GM13977 (cell line): ENCODE data around the gene ITM2C.

ENCODE experiments used
- DNase-seq: peaks from one replicate; pipeline ENCODE4 v3.0.0; 2012; ENCODE audit warnings: low spot score
- CTCF ChIP-seq: IDR thresholded peaks from 2 replicates; pipeline ENCODE4 v1.5.1; 2012; ENCODE audit warnings: mild to moderate bottlenecking, control low read depth; ENCODE audit not compliant: insufficient read depth; ENCODE audit errors: extremely low read depth, missing control alignments
- in situ Hi-C: fragments of 300-500 bp; cut with MboI; formaldehyde crosslinking; loops from one replicate; pipeline ENCODE4 v1.12.0; 2022; ENCODE audit warnings: low sequenced_read_pairs, low pct_unique_long_range_greater_than_20kb, mixed read lengths, inconsistent platforms; ENCODE audit not compliant: unreplicated experiment

Gene ITM2C

GRCh38 chr2:230891064-230891463 lies 26.3 kb downstream of the ITM2C start:
- in situ Hi-C loops: no loop called here
- no peak for TF ChIP-seq CTCF
- no peak for DNase-seq

GRCh38 chr2:230891509-230891908 lies 26.8 kb downstream of the ITM2C start:
- in situ Hi-C loops: no loop called here
- TF ChIP-seq CTCF: no peak
- DNase-seq: no peak

- TF ChIP-seq CTCF: no peak
- peak; percentile 43 for DNase-seq
- in situ Hi-C loops: no loop called here
These were observed 28.6 kb downstream of the ITM2C start for GRCh38 chr2:230893338-230893737.

GRCh38 chr2:230893841-230894781 lies 29.4 kb downstream of the ITM2C start:
- peak; percentile 49 for DNase-seq
- in situ Hi-C loops: no loop called here
- TF ChIP-seq CTCF: no peak

GRCh38 chr2:230895536-230896345 lies 31.0 kb downstream of the ITM2C start:
- TF ChIP-seq CTCF: no peak
- DNase-seq: no peak
- in situ Hi-C loops: no loop called here

GRCh38 chr2:230896346-230897115 lies 31.8 kb downstream of the ITM2C start:
- no peak for TF ChIP-seq CTCF
- no peak for DNase-seq
- in situ Hi-C loops: no loop called here
